HEK293T (cell line): ENCODE measurements around the gene NRXN2.

Experiments
- ARNT ChIP-seq: fragments of 450-650 bp; IDR thresholded peaks from 2 replicates; pipeline ENCODE4 v1.6.1; 2017; ENCODE audit warnings: mild to moderate bottlenecking
- BHLHE40 ChIP-seq: fragments of 450-650 bp; IDR thresholded peaks from 2 replicates; pipeline ENCODE4 v1.6.1; 2016; ENCODE audit warnings: mild to moderate bottlenecking, moderate library complexity, borderline replicate concordance
- CTBP1 ChIP-seq: fragments of 450-650 bp; IDR thresholded peaks from 2 replicates; pipeline ENCODE4 v1.6.1; 2016; ENCODE audit warnings: borderline replicate concordance
- ELF4 ChIP-seq: fragments of 450-650 bp; IDR thresholded peaks from 2 replicates; pipeline ENCODE4 v1.6.1; 2017; ENCODE audit warnings: antibody characterized with exemption
- FOXA1 ChIP-seq: fragments of 450-650 bp; IDR thresholded peaks from 2 replicates; pipeline ENCODE4 v1.6.1; 2016; ENCODE audit warnings: mild to moderate bottlenecking
- FOXK2 ChIP-seq: fragments of 450-650 bp; IDR thresholded peaks from 2 replicates; pipeline ENCODE4 v1.6.1; 2016; ENCODE audit warnings: mild to moderate bottlenecking
- FOXM1 ChIP-seq: fragments of 450-650 bp; IDR thresholded peaks from 2 replicates; pipeline ENCODE4 v1.6.1; 2017; ENCODE audit warnings: mild to moderate bottlenecking, borderline replicate concordance
- HDGF ChIP-seq: fragments of 450-650 bp; IDR thresholded peaks from 2 replicates; pipeline ENCODE4 v1.6.1; 2017; ENCODE audit warnings: antibody characterized with exemption, borderline replicate concordance
- NFRKB ChIP-seq: fragments of 450-650 bp; IDR thresholded peaks from 2 replicates; pipeline ENCODE4 v1.6.1; 2016; ENCODE audit warnings: mild to moderate bottlenecking, moderate library complexity
- PKNOX1 ChIP-seq: fragments of 450-650 bp; IDR thresholded peaks from 2 replicates; pipeline ENCODE4 v1.6.1; 2016
- SP1 ChIP-seq: fragments of 450-650 bp; IDR thresholded peaks from 2 replicates; pipeline ENCODE4 v1.6.1; 2017
- SUZ12 ChIP-seq: fragments of 450-650 bp; IDR thresholded peaks from 2 replicates; pipeline ENCODE4 v1.6.1; 2016; ENCODE audit warnings: mild to moderate bottlenecking
- TARDBP ChIP-seq: fragments of 450-650 bp; IDR thresholded peaks from 2 replicates; pipeline ENCODE4 v1.6.1; 2016
- ZNF384 ChIP-seq: fragments of 450-650 bp; IDR thresholded peaks from 2 replicates; pipeline ENCODE4 v1.6.1; 2016

- TF ChIP-seq SUZ12 (no peak), FOXM1 (no peak), FOXK2 (no peak), FOXA1 (no peak), BHLHE40 (no peak), CTBP1 (no peak), TARDBP (no peak), ZNF384 (no peak), HDGF (no peak), NFRKB (no peak), PKNOX1 (no peak), SP1 (no peak), ELF4 (no peak), ARNT (no peak)
Observed at GRCh38 chr11:64602466-64603070, 120.4 kb downstream of the NRXN2 start.
